HG03060 (cell line): ENCODE results near the gene PDSS2.
A peak's percentile ranks its signal among the peaks of the same experiment; 100 is the strongest.
"Not testable (repeated sequence)": the region's sequence is repeated elsewhere in the genome, so short reads cannot be mapped to it uniquely, and the experiment has no call there.

Source experiments
- ATAC-seq: cut with Tn5 transposase; IDR thresholded peaks from one replicate; pipeline ENCODE4 v1.9.1; 2021; ENCODE audit warnings: low read depth, moderate number of reproducible peaks; ENCODE audit not compliant: unreplicated experiment

Gene PDSS2

DNA sequence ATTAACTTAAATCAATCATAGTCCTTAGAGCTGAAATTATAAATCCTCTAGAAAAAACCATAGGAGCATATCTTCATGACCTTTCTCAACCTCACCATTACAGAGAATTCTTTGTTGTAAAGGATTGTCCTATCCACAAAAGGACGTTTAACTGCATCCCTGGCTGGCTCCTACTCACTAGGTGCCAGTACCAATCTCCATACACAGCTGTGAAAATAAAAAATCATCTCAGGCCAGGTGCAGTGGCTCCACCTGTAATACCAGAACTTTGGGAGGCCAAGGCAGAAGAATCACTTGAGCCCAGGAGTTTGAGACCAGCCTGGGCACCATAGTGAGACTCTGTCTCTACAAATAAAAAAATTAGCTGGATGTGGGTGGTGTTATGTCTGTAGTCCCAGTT, 89.9 kb downstream of the PDSS2 start:
- ATAC-seq, result no peak

DNA sequence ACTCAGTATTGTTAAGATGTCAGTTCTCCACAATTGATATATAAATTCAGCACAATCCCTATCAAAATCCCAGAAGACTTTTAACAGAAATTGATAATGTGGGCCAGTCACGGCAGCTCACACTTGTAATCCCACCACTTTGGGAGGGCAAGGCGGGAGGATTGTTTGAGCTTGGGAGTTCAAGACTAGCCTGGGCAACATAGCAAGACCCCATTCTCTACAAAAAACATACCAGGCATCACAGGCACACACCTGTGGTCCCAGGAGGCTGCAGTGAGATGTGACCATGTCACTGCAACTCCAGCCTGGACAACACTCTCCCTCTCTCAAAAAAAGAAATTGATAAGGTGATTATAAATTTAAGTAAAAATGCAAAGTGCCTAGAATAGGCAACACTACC, 90.9 kb downstream of the PDSS2 start:
- no peak for ATAC-seq

GRCh38 chr6:107364173-107364572, 95.2 kb downstream of the PDSS2 start:
- ATAC-seq, result not testable (repeated sequence)

- no peak for ATAC-seq
These were observed 97.4 kb downstream of the PDSS2 start for GRCh38 chr6:107361753-107362604.

DNA sequence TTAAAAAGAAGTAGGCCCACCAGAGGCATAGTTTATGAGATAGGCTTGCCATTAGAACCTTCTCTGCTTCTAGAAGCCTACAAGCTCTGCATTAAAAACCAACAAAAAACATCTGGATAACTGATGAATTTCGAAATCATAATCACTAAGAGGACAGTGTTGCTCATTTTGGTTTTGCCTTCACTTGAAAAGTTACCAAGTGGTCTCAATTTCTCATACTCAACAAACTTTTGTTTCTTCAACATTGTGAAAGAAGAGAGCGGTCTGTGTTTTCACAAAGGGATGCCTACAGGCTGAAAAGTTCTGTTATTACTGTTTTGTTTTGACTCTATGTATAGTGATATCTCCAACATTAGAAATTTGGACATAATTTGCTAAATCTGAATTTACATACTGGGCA, 98.9 kb downstream of the PDSS2 start:
- ATAC-seq, result no peak

GRCh38 chr6:107357842-107358241, 101.5 kb downstream of the PDSS2 start:
- ATAC-seq, result no peak

- ATAC-seq, result no peak
These were observed 102.3 kb downstream of the PDSS2 start for GRCh38 chr6:107357031-107357430.

- ATAC-seq, result no peak
These were observed 103.7 kb downstream of the PDSS2 start for GRCh38 chr6:107355659-107356058.

DNA sequence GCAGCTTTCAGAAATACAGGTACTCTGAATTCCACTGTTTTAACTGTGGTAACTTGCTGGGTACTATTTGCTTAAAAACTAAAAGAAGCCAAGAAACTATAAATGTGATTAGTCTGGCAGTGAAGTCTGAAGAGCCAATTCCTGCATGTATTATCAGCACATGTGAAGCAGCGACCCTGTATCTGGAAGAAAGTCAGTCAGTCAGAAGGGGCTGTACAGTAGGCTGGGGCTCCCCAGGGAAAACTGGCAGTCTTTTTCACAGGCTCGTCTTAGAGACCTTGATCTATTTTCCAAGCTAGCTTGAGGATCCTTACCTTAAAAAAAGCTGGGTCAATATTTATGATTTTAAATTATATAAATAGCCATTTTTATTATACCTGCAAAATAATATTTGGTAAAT, 104.9 kb downstream of the PDSS2 start:
- ATAC-seq, result no peak

DNA sequence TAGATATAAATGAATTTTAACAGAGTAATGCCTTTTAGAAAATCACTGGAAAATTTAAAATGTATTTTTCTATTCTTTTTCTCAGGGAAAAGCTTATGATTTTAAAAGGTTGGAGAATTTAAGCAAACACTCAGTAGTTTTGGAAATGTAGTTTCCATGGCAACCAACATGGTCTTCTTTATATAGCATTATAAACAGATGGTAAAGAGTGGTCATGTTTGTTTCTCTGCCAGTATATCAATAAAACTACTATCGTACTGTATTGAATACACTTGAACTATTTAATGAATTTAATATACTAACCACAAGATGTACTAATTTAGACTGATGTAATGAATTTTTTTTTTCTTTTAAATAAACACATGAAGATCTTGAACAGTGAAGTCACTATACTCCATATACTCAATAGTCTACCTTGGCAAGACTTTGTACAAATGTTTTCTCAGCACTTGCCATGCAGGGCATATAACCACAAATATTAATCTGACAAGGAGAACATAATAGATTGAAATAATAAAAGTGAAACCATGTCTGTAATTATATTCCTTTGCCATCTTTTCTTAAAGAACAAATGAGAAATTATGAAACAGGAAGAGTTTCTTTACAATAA, 105.5 kb downstream of the PDSS2 start:
- no peak for ATAC-seq

DNA sequence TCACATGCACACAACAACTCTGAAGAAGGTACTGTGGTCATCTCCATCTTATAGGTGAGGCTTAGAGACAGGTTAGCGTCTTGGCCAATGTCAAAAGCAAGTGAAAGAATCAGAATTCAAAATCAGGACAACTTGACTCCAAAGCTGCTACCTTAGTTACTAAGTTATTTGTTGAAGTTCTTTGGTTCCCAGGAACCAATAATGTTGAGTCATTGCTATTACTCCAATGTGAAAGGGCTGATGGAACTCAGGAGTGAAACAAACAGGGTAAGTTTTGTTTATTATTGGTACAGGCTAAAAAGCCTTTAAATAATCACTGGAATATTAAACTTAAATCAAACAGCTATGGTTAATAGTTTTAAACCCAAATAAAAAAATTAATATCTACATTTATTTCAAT, 111.1 kb downstream of the PDSS2 start:
- ATAC-seq, result no peak

GRCh38 chr6:107345393-107345792, 114.0 kb downstream of the PDSS2 start:
- ATAC-seq, result no peak

GRCh38 chr6:107344981-107345380, 114.4 kb downstream of the PDSS2 start:
- ATAC-seq, result no peak

- no peak for ATAC-seq
These were observed 115.0 kb downstream of the PDSS2 start for GRCh38 chr6:107344383-107344782.

GRCh38 chr6:107342144-107342543, 117.2 kb downstream of the PDSS2 start:
- ATAC-seq, result no peak

DNA sequence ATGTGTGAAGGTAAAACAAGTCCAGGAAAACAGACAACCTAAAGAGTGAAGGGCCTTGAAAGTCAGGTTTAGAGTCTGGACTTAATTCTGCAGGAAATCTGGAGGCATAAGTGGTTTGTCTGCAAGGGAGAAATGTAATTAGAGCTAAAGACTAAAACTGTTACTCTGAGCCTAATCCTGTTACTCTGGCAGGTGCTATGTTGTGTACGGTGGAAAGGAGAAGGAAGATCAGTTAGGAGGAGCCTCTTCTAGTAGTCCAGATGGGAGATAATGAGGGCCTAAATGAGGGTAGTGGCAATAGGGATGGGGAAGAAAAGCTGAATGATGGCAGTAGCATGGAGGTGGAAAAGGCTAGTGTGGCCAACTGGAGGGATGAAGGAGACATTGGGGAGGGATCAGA, 118.5 kb downstream of the PDSS2 start:
- ATAC-seq, result no peak

GRCh38 chr6:107337191-107337741, 122.1 kb downstream of the PDSS2 start:
- no peak for ATAC-seq

DNA sequence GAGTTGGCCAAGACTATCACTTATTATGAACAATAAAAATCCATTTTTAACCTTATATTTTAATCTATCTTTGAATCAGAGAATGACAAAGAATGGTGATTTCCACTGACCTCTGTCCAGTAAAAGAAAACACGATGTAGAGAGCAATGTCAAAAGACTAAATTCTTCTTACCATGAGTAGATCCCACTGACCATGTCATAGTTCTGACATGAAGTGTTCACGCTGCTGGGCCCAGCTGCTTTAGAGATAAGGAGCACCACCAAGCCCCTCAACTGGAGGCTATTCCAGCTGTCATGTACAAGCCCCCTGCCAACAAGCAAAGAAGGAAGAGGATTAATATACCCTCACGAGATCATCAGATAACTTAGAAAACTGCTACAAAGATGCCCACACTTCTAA, 125.3 kb downstream of the PDSS2 start:
- no peak for ATAC-seq

GRCh38 chr6:107333491-107333890, 125.9 kb downstream of the PDSS2 start:
- ATAC-seq, result no peak

- no peak for ATAC-seq
These were observed 127.7 kb downstream of the PDSS2 start for GRCh38 chr6:107331409-107332386.

DNA sequence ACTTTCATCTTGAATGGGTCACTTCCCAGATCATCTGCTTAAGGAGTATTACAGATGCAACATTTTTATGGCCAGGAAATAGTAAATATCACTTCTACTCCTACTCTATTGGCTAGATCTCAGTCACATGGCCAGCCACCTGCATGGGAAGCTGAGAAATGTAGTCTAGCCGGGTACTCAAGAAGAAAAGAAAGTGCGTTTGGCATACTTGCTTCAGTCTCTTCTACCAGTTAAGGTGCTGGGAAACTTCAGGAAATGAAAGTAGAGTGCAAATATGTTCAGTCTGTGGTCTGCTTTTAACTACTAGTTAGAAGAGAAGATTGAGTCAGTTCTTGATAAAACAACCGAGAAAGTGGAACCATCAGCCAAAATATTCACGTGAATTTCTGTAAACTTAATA, 129.2 kb downstream of the PDSS2 start:
- ATAC-seq, result peak; percentile 85
